ENCODE results near the gene PTPRJ. TPM values are rescaled to one million over a fixed set of nuclear protein-coding genes. Genes with fewer than 3 reads are reported as not detected.

Gene PTPRJ
- total RNA-seq, 1 donor from 2014 or later = 22.9 TPM

DNA sequence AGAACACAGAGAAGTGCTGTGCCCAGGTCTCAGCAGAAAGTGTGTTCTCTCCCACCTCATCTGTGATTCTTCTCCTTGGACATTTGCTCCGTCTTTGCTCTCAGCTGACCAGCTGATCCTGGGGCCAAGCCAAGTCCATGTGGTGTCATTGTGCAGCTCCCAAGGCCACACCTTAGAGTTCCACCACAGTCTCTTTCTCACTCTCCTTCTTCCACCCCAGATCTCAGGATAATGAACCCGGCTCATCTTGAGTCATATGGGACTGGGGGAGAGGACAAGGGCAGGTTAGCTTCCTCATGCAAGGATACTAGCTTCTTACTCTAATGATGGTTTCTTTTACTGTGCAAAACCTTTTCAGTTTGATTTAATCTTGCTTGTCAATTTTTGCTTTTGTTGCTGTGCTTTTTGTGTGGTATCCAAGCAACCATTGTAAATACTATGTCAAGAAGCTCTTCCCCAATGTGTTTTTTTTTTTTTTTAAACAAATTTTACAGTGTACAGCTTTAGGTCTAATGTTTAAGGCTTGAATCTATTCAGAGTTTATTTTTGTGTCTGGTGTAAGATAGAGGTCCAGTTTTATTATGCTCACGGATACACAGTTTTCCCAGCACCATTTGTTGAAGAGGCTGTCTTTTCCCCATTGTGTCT, 161.2 kb downstream of the PTPRJ start:
- FAIRE-seq = no peak
- peaks cover 27% of the 10 kb centered on the region for H3K36me3 ChIP-seq (ENCODE audit: insufficient read depth, low read length)
- H2AFZ ChIP-seq (ENCODE audit: low read depth, low read length) = no peak overlapping the region
- H3K27me3 Mint-ChIP-seq (ENCODE audit: low read depth, unreplicated experiment) = no peaks in the 10 kb centered on the region
- H3K4me3 Mint-ChIP-seq (ENCODE audit: unreplicated experiment) = no peak overlapping the region
- no peaks in the 10 kb centered on the region for H3K27me3 ChIP-seq (ENCODE audit: insufficient read depth, low read length)
- H3K4me1 ChIP-seq (ENCODE audit: insufficient read depth, low read length) = no peaks in the 10 kb centered on the region
- DNase-seq (ENCODE audit: low read depth) = peak; percentile 29
- H3K4me1 Mint-ChIP-seq (ENCODE audit: low read depth, unreplicated experiment) = peaks cover 7% of the 10 kb centered on the region
- H4K20me1 ChIP-seq (ENCODE audit: insufficient read depth, low read length) = peaks cover 15% of the 10 kb centered on the region
- H3K9ac ChIP-seq (ENCODE audit: low read length) = no peak overlapping the region
- no peak overlapping the region for H3K4me3 ChIP-seq (ENCODE audit: insufficient read depth, low read depth, low read length)
- H3K27ac ChIP-seq (ENCODE audit: low read depth, low read length) = no peak overlapping the region
- no peaks in the 10 kb centered on the region for H3K9me3 ChIP-seq (ENCODE audit: insufficient read depth, low read depth, low read length)
- peaks cover 18% of the 10 kb centered on the region for H3K36me3 Mint-ChIP-seq (ENCODE audit: low read depth, unreplicated experiment)
- H3K27ac Mint-ChIP-seq (ENCODE audit: unreplicated experiment) = no peak overlapping the region
- H3K79me2 ChIP-seq (ENCODE audit: insufficient read depth, low read length) = no peaks in the 10 kb centered on the region
- no peaks in the 10 kb centered on the region for H3K9me3 Mint-ChIP-seq (ENCODE audit: unreplicated experiment)
- no peak overlapping the region for H3K4me2 ChIP-seq (ENCODE audit: low read length)
- no peak for TF ChIP-seq CTCF (IDR thresholded peaks at IDR 0.05; ENCODE audit: insufficient read depth, low read depth, low read length)
- no peak for TF ChIP-seq EZH2 (IDR thresholded peaks at IDR 0.05; ENCODE audit: insufficient read depth, low read length)

DNA sequence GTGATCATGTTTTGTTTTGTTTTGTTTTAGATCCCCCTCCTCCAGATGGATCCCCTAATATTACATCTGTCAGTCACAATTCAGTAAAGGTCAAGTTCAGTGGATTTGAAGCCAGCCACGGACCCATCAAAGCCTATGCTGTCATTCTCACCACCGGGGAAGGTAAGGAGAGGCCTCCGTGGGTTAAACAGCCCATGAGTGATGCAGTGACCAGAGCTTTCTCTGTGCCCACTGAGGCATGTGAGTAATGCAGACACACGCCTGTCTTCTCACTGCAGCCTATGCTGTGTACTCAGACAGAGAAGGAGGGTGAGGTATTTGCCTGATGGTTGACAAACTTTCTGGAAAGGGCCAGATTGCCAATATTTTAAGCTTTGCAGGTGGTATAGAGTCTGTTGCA, 162.5 kb downstream of the PTPRJ start:
- H3K4me1 Mint-ChIP-seq (ENCODE audit: low read depth, unreplicated experiment) = peaks cover 7% of the 10 kb centered on the region
- Histone ChIP-seq H4K20me1 (ENCODE audit: insufficient read depth, low read length) (peaks cover 15% of the 10 kb centered on the region), H2AFZ (ENCODE audit: low read depth, low read length) (no peak overlapping the region), H3K9ac (ENCODE audit: low read length) (no peak overlapping the region), H3K79me2 (ENCODE audit: insufficient read depth, low read length) (no peaks in the 10 kb centered on the region), H3K9me3 (ENCODE audit: insufficient read depth, low read depth, low read length) (no peaks in the 10 kb centered on the region), H3K4me1 (ENCODE audit: insufficient read depth, low read length) (no peaks in the 10 kb centered on the region), H3K27me3 (ENCODE audit: insufficient read depth, low read length) (no peaks in the 10 kb centered on the region), H3K36me3 (ENCODE audit: insufficient read depth, low read length) (peaks cover 29% of the 10 kb centered on the region), H3K27ac (ENCODE audit: low read depth, low read length) (no peak overlapping the region), H3K4me2 (ENCODE audit: low read length) (no peak overlapping the region), H3K4me3 (ENCODE audit: insufficient read depth, low read depth, low read length) (no peak overlapping the region)
- DNase-seq (ENCODE audit: low read depth) (no peak), FAIRE-seq (no peak)
- no peak overlapping the region for H3K27ac Mint-ChIP-seq (ENCODE audit: unreplicated experiment)
- H3K4me3 Mint-ChIP-seq (ENCODE audit: unreplicated experiment) = no peak overlapping the region
- H3K36me3 Mint-ChIP-seq (ENCODE audit: low read depth, unreplicated experiment) = peaks cover 22% of the 10 kb centered on the region
- no peaks in the 10 kb centered on the region for H3K9me3 Mint-ChIP-seq (ENCODE audit: unreplicated experiment)
- TF ChIP-seq EZH2 (IDR thresholded peaks at IDR 0.05; ENCODE audit: insufficient read depth, low read length) = no peak
- TF ChIP-seq CTCF (IDR thresholded peaks at IDR 0.05; ENCODE audit: insufficient read depth, low read depth, low read length) = no peak
- H3K27me3 Mint-ChIP-seq (ENCODE audit: low read depth, unreplicated experiment) = no peaks in the 10 kb centered on the region

- H3K36me3 Mint-ChIP-seq (ENCODE audit: low read depth, unreplicated experiment) = peaks cover 32% of the 10 kb centered on the region
Measured at GRCh38 chr11:48148749-48149148, 168.4 kb downstream of the PTPRJ start.

More at GRCh38 chr11:48148749-48149148, 168.4 kb downstream of the PTPRJ start:
- Histone ChIP-seq H3K9ac (ENCODE audit: low read length) (no peak overlapping the region), H4K20me1 (ENCODE audit: insufficient read depth, low read length) (no peaks in the 10 kb centered on the region), H3K4me1 (ENCODE audit: insufficient read depth, low read length) (peaks cover 4% of the 10 kb centered on the region), H3K4me3 (ENCODE audit: insufficient read depth, low read depth, low read length) (no peak overlapping the region), H3K27ac (ENCODE audit: low read depth, low read length) (no peak overlapping the region), H3K9me3 (ENCODE audit: insufficient read depth, low read depth, low read length) (peaks cover 2% of the 10 kb centered on the region), H3K4me2 (ENCODE audit: low read length) (no peak overlapping the region), H2AFZ (ENCODE audit: low read depth, low read length) (no peak overlapping the region), H3K27me3 (ENCODE audit: insufficient read depth, low read length) (no peaks in the 10 kb centered on the region), H3K79me2 (ENCODE audit: insufficient read depth, low read length) (no peaks in the 10 kb centered on the region), H3K36me3 (ENCODE audit: insufficient read depth, low read length) (peaks cover 17% of the 10 kb centered on the region)
- no peak overlapping the region for H3K27ac Mint-ChIP-seq (ENCODE audit: unreplicated experiment)
- DNase-seq (ENCODE audit: low read depth) (peak; percentile 59), FAIRE-seq (no peak)
- peaks cover 9% of the 10 kb centered on the region for H3K9me3 Mint-ChIP-seq (ENCODE audit: unreplicated experiment)
- H3K4me3 Mint-ChIP-seq (ENCODE audit: unreplicated experiment) = no peak overlapping the region
- TF ChIP-seq CTCF (IDR thresholded peaks at IDR 0.05; ENCODE audit: insufficient read depth, low read depth, low read length) = no peak
- no peak for TF ChIP-seq EZH2 (IDR thresholded peaks at IDR 0.05; ENCODE audit: insufficient read depth, low read length)
- H3K4me1 Mint-ChIP-seq (ENCODE audit: low read depth, unreplicated experiment) = peaks cover 3% of the 10 kb centered on the region
- H3K27me3 Mint-ChIP-seq (ENCODE audit: low read depth, unreplicated experiment) = no peaks in the 10 kb centered on the region

Data from astrocyte (in vitro differentiated cells and primary cell).